ENCODE measurements around the gene PGAP1.

The PGAP1 gene

DNA sequence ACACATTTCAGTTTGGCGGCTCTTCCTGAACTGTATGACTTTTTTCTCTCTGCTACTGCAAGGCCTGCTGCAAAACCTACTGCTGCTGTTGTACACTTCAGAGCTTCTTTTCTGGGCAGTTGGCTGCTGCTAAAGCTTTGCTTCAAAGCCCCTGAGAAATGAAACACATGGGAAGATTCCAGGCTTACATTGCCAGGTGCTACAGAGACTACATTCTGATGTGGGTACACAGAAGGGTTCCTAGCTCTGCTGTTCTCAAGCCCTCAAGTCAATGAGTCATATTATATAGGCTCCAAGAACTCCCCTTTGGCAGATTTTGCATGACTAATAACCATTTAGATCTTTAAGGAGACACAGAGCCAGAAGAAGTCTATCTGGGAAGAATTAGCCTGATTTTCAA lies 12.9 kb upstream of the PGAP1 start:
- no peak overlapping the region for H3K4me3 ChIP-seq (ENCODE audit: low read length, poor library complexity, severe bottlenecking)
- H3K36me3 ChIP-seq (ENCODE audit: insufficient read depth, low read length): no peaks in the 10 kb centered on the region
- no peaks in the 10 kb centered on the region for H4K20me1 ChIP-seq (ENCODE audit: insufficient read depth, low read length, poor library complexity, severe bottlenecking)
- no peaks in the 10 kb centered on the region for H3K9me3 ChIP-seq (ENCODE audit: insufficient read depth, low read depth, low read length)
- H3K9me2 ChIP-seq (replicated peaks; ENCODE audit: low read depth, low read length): no peaks in the 10 kb centered on the region
- no peaks in the 10 kb centered on the region for H3K27me3 ChIP-seq (ENCODE audit: insufficient read depth, low read length, poor library complexity, severe bottlenecking)
- no peak overlapping the region; the same call in 1 of the 2 replicates for H2AFZ ChIP-seq (ENCODE audit: low read length)
- TF ChIP-seq, protein P1, sequence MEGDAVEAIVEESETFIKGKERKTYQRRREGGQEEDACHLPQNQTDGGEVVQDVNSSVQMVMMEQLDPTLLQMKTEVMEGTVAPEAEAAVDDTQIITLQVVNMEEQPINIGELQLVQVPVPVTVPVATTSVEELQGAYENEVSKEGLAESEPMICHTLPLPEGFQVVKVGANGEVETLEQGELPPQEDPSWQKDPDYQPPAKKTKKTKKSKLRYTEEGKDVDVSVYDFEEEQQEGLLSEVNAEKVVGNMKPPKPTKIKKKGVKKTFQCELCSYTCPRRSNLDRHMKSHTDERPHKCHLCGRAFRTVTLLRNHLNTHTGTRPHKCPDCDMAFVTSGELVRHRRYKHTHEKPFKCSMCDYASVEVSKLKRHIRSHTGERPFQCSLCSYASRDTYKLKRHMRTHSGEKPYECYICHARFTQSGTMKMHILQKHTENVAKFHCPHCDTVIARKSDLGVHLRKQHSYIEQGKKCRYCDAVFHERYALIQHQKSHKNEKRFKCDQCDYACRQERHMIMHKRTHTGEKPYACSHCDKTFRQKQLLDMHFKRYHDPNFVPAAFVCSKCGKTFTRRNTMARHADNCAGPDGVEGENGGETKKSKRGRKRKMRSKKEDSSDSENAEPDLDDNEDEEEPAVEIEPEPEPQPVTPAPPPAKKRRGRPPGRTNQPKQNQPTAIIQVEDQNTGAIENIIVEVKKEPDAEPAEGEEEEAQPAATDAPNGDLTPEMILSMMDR (conservative IDR thresholded peaks at IDR 0.05; ENCODE audit: low read length): no peak
- no peak for TF ChIP-seq EZH2phosphoT487 (IDR thresholded peaks at IDR 0.05; ENCODE audit: borderline replicate concordance)
- H3K9ac ChIP-seq (ENCODE audit: low read depth, low read length, poor library complexity, severe bottlenecking): no peak overlapping the region
- no peaks in the 10 kb centered on the region for H3K79me2 ChIP-seq (ENCODE audit: insufficient read depth, low read length)
- H3K4me2 ChIP-seq (ENCODE audit: low read depth, low read length, poor library complexity, severe bottlenecking): no peak overlapping the region
- no peaks in the 10 kb centered on the region for H3K4me1 ChIP-seq (ENCODE audit: insufficient read depth, low read length, poor library complexity, severe bottlenecking)
- H3F3A ChIP-seq (ENCODE audit: low read depth): no peaks in the 10 kb centered on the region

DNA sequence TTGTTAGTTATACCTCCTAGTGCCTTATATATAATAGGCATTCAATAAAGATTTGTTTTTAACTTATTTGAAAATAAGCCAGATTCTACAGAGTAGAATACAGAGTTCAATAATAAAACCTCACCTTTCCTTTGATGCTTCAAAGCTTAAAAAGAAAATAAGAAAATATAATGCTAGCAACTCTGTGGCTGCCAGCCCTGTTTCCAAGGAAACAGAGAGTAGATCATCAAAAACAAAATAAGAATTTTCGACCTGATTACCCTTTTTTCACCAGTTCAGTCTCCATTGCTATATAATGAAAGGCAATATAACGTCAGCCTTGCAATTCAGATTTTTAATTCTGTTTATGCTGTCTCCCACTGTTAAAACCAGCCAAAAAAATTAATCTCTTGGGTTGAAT lies 8.9 kb upstream of the PGAP1 start:
- Histone ChIP-seq H3K27me3 (ENCODE audit: insufficient read depth, low read length, poor library complexity, severe bottlenecking) (no peaks in the 10 kb centered on the region), H3K9ac (ENCODE audit: low read depth, low read length, poor library complexity, severe bottlenecking) (no peak overlapping the region), H3K4me2 (ENCODE audit: low read depth, low read length, poor library complexity, severe bottlenecking) (no peak overlapping the region), H3K36me3 (ENCODE audit: insufficient read depth, low read length) (no peaks in the 10 kb centered on the region), H3K9me2 (replicated peaks; ENCODE audit: low read depth, low read length) (no peaks in the 10 kb centered on the region), H2AFZ (ENCODE audit: low read length) (no peak overlapping the region), H3F3A (ENCODE audit: low read depth) (no peaks in the 10 kb centered on the region), H3K4me3 (ENCODE audit: low read length, poor library complexity, severe bottlenecking) (no peak overlapping the region), H3K9me3 (ENCODE audit: insufficient read depth, low read depth, low read length) (no peaks in the 10 kb centered on the region), H3K4me1 (ENCODE audit: insufficient read depth, low read length, poor library complexity, severe bottlenecking) (peaks cover 5% of the 10 kb centered on the region), H4K20me1 (ENCODE audit: insufficient read depth, low read length, poor library complexity, severe bottlenecking) (no peaks in the 10 kb centered on the region), H3K79me2 (ENCODE audit: insufficient read depth, low read length) (no peaks in the 10 kb centered on the region)
- TF ChIP-seq, protein P1 (conservative IDR thresholded peaks at IDR 0.05; ENCODE audit: low read length): no peak
- no peak for TF ChIP-seq EZH2phosphoT487 (IDR thresholded peaks at IDR 0.05; ENCODE audit: borderline replicate concordance)

DNA sequence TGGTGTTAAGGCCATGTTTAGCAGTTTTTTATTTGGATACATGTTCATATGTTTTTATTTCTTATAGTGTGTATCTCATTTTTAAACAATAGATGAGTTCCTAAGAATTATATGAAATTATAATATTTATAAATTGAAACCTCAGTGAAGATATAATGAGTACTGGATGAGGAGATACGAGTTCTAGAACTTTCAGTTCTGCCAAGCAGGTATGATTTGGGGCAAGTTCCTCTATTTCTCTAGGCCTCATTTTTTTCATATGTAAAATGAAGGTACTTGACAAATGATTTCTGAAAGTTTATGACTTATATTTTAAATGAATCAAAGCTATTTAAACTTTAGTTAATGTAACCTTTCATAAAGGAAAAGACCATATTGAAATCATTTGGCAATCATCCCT lies 8.2 kb upstream of the PGAP1 start:
- Histone ChIP-seq H3K27me3 (ENCODE audit: insufficient read depth, low read length, poor library complexity, severe bottlenecking) (no peaks in the 10 kb centered on the region), H3K4me1 (ENCODE audit: insufficient read depth, low read length, poor library complexity, severe bottlenecking) (peaks cover 5% of the 10 kb centered on the region), H3K9ac (ENCODE audit: low read depth, low read length, poor library complexity, severe bottlenecking) (no peak overlapping the region), H3K4me2 (ENCODE audit: low read depth, low read length, poor library complexity, severe bottlenecking) (no peak overlapping the region), H2AFZ (ENCODE audit: low read length) (no peak overlapping the region), H3F3A (ENCODE audit: low read depth) (no peaks in the 10 kb centered on the region), H4K20me1 (ENCODE audit: insufficient read depth, low read length, poor library complexity, severe bottlenecking) (no peaks in the 10 kb centered on the region), H3K79me2 (ENCODE audit: insufficient read depth, low read length) (no peaks in the 10 kb centered on the region), H3K9me3 (ENCODE audit: insufficient read depth, low read depth, low read length) (no peaks in the 10 kb centered on the region), H3K9me2 (replicated peaks; ENCODE audit: low read depth, low read length) (no peaks in the 10 kb centered on the region), H3K4me3 (ENCODE audit: low read length, poor library complexity, severe bottlenecking) (no peak overlapping the region), H3K36me3 (ENCODE audit: insufficient read depth, low read length) (no peaks in the 10 kb centered on the region)
- no peak for TF ChIP-seq EZH2phosphoT487 (IDR thresholded peaks at IDR 0.05; ENCODE audit: borderline replicate concordance)
- TF ChIP-seq, protein P1 (conservative IDR thresholded peaks at IDR 0.05; ENCODE audit: low read length): no peak

All from Loucy (cell line).